T-helper 1 cell (primary cell): ENCODE data around the gene FHOD3.
"Not testable (repeated sequence)": the region's sequence is repeated elsewhere in the genome, so short reads cannot be mapped to it uniquely, and the experiment has no call there.

Experiments
- DNase-seq, 5 donors: peaks; one replicate each; pipeline ENCODE4 v3.0.0-alpha.2; 2012 to 2020

The FHOD3 gene

DNA sequence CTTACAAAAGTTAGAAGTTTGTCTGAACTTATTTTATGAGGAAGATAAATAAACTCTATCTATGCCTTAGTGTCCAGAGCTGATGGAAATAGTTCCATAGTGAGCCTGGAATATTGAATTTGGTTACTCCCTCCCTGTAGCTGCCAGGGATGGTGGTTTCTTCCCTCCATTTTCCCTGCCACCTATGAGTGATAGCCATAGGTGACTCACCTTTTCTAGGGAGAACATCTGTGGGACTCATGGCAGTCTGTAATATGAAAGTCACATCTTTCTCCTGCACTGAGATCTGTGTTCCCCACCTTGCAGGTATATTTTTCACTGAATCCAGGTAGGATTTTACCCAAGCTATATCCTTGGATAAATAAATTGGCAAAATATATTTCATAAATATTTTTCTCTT, 382.5 kb downstream of the FHOD3 start:
- no peak for DNase-seq

DNA sequence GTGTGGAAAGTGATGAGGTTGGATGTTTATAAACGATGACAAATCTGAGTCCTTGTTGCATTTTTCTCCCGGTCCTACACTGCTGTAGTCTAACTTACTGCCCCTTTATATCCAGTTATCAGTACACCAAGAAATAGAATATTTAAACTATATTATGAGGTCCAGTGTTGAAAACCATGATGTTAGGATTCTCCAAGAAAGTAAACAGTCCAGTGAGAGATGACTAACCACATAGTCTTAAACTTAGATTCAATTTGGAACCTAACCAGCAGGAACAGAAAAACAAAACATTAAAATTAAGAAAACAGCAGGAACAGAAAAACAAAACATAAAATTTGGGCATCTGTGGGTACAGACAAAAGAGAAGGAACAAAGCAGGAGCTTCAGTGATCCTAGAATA, 388.1 kb downstream of the FHOD3 start:
- no peak for DNase-seq

DNA sequence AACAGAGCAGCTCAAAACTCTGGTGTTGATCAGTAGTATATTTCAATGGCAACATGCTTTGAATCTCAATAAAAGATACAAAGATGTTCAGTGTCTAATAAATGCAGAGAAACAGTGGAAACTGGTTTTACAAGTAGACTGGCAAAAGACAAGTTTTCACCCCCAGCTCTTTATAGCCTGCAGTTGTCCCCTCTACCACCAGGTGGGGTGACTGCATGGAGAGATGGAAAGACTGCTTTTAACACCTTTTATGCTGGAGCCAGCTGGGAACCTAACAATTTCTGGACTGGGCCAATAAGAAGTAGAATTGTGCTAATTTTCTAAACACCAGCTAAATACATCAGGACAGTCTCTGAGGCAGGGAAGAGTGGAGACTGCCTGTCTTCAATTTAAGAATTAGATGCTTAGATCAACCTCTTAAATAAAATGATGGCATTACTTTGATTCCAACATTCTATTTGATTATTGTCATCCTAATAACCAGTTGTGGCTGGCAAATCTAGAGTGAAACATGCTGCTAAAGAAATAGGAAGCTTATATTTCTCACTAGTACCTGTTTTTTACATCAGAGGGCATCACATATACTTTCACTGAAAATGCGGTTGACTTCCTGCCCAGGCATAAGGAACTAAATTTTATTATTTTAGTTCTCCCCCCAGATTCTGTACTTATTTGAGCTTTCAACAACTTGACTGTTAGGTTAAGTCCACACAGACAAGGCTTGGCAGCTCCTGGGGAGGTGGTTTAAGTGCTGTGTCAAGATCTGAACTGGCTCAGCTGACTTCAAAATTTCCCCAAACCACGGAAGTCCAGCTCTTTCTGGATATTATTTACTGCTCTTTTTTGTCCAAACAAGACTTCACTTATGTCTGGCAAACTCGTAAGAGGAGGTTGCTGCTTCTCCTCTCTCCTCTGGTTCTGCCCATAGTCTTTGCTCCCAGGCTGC, 390.8 kb downstream of the FHOD3 start:
- peak in 2 of 5 donors; percentile 11 to 20 for DNase-seq

GRCh38 chr18:36692371-36692770, 394.9 kb downstream of the FHOD3 start:
- no peak for DNase-seq

GRCh38 chr18:36692921-36693332, 395.4 kb downstream of the FHOD3 start:
- DNase-seq, result no peak

DNA sequence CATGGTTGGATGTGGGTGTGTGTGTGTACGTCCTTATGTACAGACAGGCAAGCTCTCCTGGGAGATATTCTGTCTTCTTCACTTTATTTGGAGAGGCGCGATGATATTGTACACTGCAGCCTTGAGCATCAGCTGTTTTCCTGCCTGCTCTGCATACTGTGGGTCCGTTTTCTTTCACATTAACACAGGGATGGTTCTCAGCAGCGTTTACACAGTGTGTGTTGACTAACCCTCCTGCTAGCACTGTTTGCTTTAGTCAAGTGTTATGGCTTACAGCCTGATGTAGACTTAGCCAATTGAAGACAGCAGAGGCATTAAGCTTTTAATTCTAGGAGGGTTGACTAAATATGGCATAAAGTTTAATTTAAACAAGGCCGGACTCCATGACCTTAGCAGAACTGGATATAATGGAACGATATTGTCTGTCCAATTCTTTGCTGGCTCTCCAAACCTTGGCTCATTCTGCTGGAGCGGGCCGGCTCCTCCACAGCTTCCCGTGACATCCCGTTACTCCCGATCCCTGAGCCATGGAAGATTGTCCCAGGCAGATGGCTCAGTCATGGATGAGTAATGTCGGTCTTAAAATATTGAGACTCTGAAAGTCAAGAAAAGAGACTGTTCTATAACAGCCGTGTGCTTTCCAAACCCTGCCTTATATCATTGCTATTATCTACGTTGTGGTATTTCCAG, 396.6 kb downstream of the FHOD3 start:
- no peak for DNase-seq

GRCh38 chr18:36695806-36696205, 398.3 kb downstream of the FHOD3 start:
- no peak for DNase-seq

DNA sequence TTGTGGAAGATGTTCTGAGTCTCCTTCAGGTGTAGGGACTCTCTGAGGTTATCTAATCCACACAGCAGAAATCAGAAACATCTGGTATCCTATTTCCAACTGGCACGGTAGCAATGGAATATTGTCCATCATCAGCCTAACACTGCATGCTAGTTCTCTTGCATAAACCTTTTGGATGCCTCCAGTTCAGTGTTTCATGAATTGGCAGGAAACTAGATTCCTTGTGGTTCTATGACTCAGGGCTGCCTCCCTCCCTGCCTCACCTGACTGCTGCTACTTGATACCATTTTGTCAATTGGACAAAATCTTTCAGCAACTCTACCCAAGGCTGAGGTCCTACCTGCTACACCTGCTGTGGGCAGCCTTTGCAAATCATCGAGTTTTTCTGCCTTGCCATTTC, 400.4 kb downstream of the FHOD3 start:
- DNase-seq, result no peak

DNA sequence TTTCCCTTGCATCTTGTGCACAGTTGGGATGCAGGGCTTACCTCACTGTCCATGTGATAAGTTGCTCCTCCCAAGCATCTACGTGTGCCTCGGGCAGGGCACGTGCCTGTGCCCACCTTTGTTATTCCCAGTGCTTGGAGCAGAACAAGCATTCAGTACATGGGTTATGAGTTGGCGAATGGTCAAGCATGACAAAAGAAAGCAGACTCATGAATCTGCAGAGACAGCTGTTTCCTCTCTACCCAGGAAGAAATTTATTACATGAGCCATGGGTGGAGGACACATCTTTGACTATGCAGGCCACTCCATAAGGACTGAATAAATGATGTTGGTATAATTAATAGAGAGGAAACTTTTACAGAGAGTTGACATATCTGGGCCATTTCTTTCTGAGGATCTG, 403.4 kb downstream of the FHOD3 start:
- no peak for DNase-seq

- DNase-seq, result no peak
Observed at GRCh38 chr18:36702401-36703013, 405.0 kb downstream of the FHOD3 start.

DNA sequence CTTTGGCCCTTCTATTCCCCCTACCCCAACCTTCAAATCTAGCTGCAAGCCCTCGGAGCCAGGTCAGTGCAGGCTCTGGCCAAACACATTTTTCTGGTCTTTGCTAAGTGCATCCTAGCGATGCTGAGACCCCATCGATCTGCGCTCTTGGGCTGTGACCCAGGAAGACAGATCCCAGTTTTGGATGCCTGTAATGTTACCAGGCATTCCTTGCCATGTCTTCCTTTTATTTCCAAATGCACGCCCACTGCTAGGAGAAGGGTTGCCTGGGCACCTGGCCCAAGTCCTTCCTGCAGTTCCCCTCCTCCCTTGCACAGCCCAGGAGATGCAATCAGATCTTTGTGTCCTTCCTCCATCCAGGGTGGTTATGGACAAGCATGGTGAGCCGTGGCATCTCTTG, 406.6 kb downstream of the FHOD3 start:
- DNase-seq, result no peak

DNA sequence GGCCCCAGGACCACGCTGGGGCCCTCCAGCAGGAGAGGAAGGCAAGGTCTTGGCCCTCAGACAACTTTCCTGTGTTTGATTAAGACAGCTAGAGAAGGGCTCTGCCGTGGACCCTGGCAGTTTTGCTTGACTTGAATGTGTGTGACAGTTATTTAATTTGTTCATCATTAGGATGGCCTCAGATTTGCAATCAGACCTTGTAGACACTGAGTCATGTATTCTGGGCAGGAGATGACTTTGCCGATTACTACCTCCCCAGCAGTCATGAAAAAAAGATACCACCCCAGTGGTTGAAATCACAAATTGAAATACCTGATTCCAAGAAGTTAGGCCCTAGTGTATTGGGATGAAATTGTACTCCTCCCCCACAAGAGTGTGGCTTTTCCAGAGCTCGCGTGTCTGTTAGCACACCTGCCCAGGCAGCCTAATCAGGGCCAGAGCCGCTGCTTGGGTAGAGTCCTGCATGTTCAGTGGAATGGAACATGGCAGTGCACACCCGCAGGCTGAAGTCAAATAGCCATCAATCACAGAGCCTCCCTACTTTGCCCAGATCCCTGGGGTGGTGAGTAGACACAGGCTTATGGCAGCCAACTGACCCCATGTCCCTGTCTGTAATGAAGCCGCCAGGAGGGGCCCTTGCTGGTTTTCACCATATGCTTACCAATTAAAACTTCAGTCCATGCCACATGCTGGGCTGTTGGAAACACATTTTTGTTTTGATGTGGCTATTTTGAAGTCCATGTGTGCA, 408.8 kb downstream of the FHOD3 start:
- no peak for DNase-seq

DNA sequence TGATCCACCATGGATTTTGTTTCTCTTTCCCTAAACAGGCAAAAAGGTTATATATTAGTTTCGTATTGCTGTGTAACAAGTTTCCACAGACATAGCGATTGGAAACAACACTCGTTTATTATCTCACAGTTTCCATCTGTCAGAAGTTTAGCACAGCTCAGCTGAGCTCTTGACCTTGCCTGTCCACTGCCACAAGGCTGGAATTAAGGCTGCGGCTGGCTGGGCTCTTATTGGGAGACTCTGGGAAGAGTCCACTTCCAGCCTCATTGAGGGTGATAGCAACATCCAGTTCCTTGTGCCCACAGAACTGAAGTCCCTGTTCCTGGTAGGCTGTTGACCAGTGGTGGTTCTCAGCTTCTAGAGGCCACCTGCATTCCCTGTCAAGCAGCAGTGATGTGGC, 410.9 kb downstream of the FHOD3 start:
- DNase-seq, result no peak

- no peak for DNase-seq
Observed at GRCh38 chr18:36709315-36709714, 411.8 kb downstream of the FHOD3 start.

GRCh38 chr18:36711014-36711725, 413.7 kb downstream of the FHOD3 start:
- no peak for DNase-seq

- no peak for DNase-seq
Observed at GRCh38 chr18:36711813-36712444, 414.4 kb downstream of the FHOD3 start.

GRCh38 chr18:36714476-36714875, 417.0 kb downstream of the FHOD3 start:
- no peak for DNase-seq

DNA sequence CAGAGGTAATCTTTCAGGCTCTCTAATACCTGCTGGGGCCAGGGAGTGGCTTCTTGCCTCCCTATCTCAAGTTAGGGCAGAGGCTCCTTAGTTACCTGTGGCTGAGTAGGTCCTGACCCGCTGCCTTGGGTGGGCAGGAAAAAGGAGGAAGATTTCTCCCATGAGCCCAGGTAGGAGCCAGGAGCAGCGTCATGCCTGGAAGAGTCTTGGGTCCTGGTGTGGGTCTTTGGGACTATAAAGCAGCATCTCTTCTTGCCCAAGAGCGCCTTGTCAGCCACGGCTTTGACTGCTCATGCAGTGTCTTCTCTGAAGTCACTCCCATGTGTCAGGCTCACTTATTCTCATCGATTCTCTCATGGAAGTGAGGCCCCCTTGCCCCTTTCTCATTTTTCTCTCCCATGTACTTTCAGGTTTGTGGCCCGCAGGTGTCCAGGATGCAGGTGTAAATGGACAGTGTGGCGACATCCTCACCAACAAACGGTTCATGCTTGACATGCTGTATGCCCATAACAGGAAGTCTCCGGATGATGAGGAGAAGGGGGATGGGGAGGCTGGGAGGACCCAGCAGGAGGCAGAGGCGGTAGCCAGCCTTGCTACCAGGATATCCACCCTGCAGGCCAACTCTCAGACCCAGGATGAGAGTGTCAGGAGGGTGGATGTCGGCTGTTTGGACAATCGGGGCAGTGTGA, 420.1 kb downstream of the FHOD3 start:
- no peak for DNase-seq

DNA sequence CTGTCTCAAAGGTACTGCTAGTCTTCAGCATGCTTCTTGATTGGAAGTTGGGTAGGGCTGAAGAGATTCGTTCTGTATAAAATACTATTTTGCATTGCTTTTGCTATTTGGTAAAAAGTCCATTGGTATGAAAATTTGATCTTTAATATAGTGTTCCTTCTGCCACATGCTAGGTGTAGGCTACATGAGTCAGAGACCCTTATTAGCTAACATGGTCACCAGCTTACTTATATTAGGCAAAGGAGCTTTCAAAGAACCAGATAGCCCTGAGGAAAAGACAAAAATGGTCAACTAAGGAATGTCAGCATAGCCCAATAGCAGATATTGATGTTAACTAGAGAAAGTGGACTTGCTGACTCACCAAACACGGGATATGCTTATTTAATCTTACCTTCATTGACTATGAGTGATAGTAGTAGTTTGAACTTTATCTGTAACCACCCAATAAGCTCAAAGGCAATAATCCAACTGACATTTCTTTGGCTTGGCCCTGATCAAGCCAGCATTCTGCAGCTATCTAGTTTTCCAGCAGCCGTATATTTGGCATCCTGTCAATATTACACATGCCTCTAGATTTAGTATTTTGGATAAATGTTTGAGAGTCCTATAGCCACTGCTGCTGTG, 421.3 kb downstream of the FHOD3 start:
- DNase-seq, result no peak

DNA sequence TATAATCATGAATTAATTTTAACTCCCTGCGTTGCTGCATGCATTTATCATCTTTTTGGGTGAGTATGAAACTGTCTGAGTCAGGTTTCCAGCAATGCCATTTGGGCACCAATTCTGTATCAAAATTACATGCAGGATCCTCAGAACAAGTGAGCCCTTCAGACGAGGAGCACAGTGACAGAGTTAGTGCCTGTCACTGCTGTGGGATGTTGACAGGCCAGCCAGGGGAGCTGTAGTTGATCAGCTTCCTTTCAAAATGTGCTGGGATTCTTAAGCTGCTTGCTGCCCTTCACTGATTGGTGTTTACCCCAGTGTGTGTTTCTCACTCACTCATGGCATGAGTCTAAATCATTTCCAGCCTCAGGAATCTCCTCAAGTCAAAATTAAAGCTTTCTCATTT, 422.1 kb downstream of the FHOD3 start:
- DNase-seq, result no peak

DNA sequence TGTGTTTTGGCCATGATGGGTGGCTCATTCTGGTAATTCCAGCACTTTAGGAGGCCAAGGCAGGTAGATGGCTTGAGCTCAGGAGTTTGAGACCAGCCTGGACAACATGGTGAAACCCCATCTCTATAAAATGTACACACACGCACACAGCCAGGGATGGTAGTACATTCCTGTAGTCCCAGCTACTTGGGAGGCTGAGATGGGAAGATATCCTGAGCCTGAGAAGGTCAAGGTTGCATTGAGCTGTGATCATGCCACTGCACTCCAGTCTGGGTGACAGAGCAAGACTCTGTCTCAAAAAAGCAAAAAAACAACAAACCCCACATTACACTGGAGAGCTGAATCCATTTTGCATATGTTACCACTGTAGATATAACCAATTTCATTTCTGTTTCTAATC, 423.8 kb downstream of the FHOD3 start:
- not testable (repeated sequence) for DNase-seq
